HG02759 (cell line): ENCODE data around the gene KDM3B.

Experiments used
- ATAC-seq: cut with Tn5 transposase; IDR thresholded peaks from one replicate; pipeline ENCODE4 v1.9.1; 2021; ENCODE audit warnings: mild to moderate bottlenecking, moderate library complexity; ENCODE audit not compliant: unreplicated experiment

Gene KDM3B

GRCh38 chr5:138448070-138448469 is 95.6 kb downstream of the KDM3B start:
- no peak for ATAC-seq

GRCh38 chr5:138448481-138449398 is 96.3 kb downstream of the KDM3B start:
- no peak for ATAC-seq

GRCh38 chr5:138449501-138450239 is 97.2 kb downstream of the KDM3B start:
- ATAC-seq = peak; percentile 84

GRCh38 chr5:138450971-138451370 is 98.5 kb downstream of the KDM3B start:
- no peak for ATAC-seq

GRCh38 chr5:138452720-138453119 is 100.2 kb downstream of the KDM3B start:
- no peak for ATAC-seq

- no peak for ATAC-seq
Observed at GRCh38 chr5:138453590-138453989, 101.1 kb downstream of the KDM3B start.

GRCh38 chr5:138454121-138454520 is 101.6 kb downstream of the KDM3B start:
- ATAC-seq = no peak

GRCh38 chr5:138455232-138455930 is 102.9 kb downstream of the KDM3B start:
- no peak for ATAC-seq

- no peak for ATAC-seq
Observed at GRCh38 chr5:138457531-138458275, 105.2 kb downstream of the KDM3B start.

GRCh38 chr5:138458384-138458783 is 105.9 kb downstream of the KDM3B start:
- ATAC-seq = no peak

GRCh38 chr5:138458856-138459255 is 106.4 kb downstream of the KDM3B start:
- no peak for ATAC-seq

GRCh38 chr5:138459311-138459933 is 106.9 kb downstream of the KDM3B start:
- peak; percentile 31 for ATAC-seq

- ATAC-seq = no peak
Observed at GRCh38 chr5:138460032-138460693, 107.7 kb downstream of the KDM3B start.

GRCh38 chr5:138461343-138462125 is 109.0 kb downstream of the KDM3B start:
- no peak for ATAC-seq

GRCh38 chr5:138463419-138464007 is 111.0 kb downstream of the KDM3B start:
- ATAC-seq = no peak

GRCh38 chr5:138464008-138464387 is 111.5 kb downstream of the KDM3B start:
- peak; percentile 57 for ATAC-seq

GRCh38 chr5:138464388-138465260 is 112.1 kb downstream of the KDM3B start:
- peak; percentile 78 for ATAC-seq
